Measurements from ENCODE around the gene PCNX3.
"Not testable (repeated sequence)": the region's sequence is repeated elsewhere in the genome, so short reads cannot be mapped to it uniquely, and the experiment has no call there.

PCNX3 gene

GRCh38 chr11:65639228-65639597 lies 23.6 kb downstream of the PCNX3 start:
- H3K4me1 ChIP-seq; in situ Hi-C loops (cut with MboI; ENCODE audit: low sequenced_read_pairs); H3K9me3 ChIP-seq; DNase-seq (ENCODE audit: low spot score in 2 of 2); H3K27me3 ChIP-seq (ENCODE audit: low read depth); H3K4me3 ChIP-seq: not testable (repeated sequence)
- peaks cover 32% of the 10 kb centered on the region for H3K36me3 ChIP-seq (replicated peaks)

GRCh38 chr11:65639623-65640482 lies 24.3 kb downstream of the PCNX3 start:
- H3K9me3 ChIP-seq, result no peaks in the 10 kb centered on the region
- H3K4me3 ChIP-seq, result no peak overlapping the region
- H3K36me3 ChIP-seq (replicated peaks), result peaks cover 25% of the 10 kb centered on the region
- in situ Hi-C loops (cut with MboI; ENCODE audit: low sequenced_read_pairs), result no loop called here
- no peak for DNase-seq (ENCODE audit: low spot score in 2 of 2)
- peaks cover 6% of the 10 kb centered on the region for H3K4me1 ChIP-seq
- no peaks in the 10 kb centered on the region for H3K27me3 ChIP-seq (ENCODE audit: low read depth)

GRCh38 chr11:65640483-65641296 lies 25.1 kb downstream of the PCNX3 start:
- DNase-seq (ENCODE audit: low spot score in 2 of 2), result no peak
- H3K4me1 ChIP-seq, result peaks cover 6% of the 10 kb centered on the region
- in situ Hi-C loops (cut with MboI; ENCODE audit: low sequenced_read_pairs), result no loop called here
- H3K27me3 ChIP-seq (ENCODE audit: low read depth), result no peaks in the 10 kb centered on the region
- peaks cover 17% of the 10 kb centered on the region for H3K36me3 ChIP-seq (replicated peaks)
- H3K4me3 ChIP-seq, result no peak overlapping the region
- H3K9me3 ChIP-seq, result no peaks in the 10 kb centered on the region

- peaks cover 9% of the 10 kb centered on the region for H3K36me3 ChIP-seq (replicated peaks)
- no peaks in the 10 kb centered on the region for H3K27me3 ChIP-seq (ENCODE audit: low read depth)
- no peak for DNase-seq (ENCODE audit: low spot score in 2 of 2)
- peaks cover 6% of the 10 kb centered on the region for H3K4me1 ChIP-seq
- H3K9me3 ChIP-seq, result no peaks in the 10 kb centered on the region
- no peak overlapping the region for H3K4me3 ChIP-seq
- in situ Hi-C loops (cut with MboI; ENCODE audit: low sequenced_read_pairs), result no loop called here
Observed at GRCh38 chr11:65641297-65642013, 25.9 kb downstream of the PCNX3 start.

- in situ Hi-C loops (cut with MboI; ENCODE audit: low sequenced_read_pairs), result no loop called here
- DNase-seq (ENCODE audit: low spot score in 2 of 2), result no peak
- H3K36me3 ChIP-seq (replicated peaks), result peaks cover 3% of the 10 kb centered on the region; the same call in 1 of the 2 replicates
- H3K4me3 ChIP-seq, result no peak overlapping the region
- peaks cover 6% of the 10 kb centered on the region for H3K4me1 ChIP-seq
- H3K27me3 ChIP-seq (ENCODE audit: low read depth), result no peaks in the 10 kb centered on the region
- no peaks in the 10 kb centered on the region for H3K9me3 ChIP-seq
Observed at GRCh38 chr11:65642014-65642671, 26.6 kb downstream of the PCNX3 start.

- H3K9me3 ChIP-seq, result no peaks in the 10 kb centered on the region
- no peak for DNase-seq (ENCODE audit: low spot score in 2 of 2)
- H3K36me3 ChIP-seq (replicated peaks), result no peaks in the 10 kb centered on the region
- H3K4me3 ChIP-seq, result no peak overlapping the region
- no peaks in the 10 kb centered on the region for H3K27me3 ChIP-seq (ENCODE audit: low read depth)
- no peaks in the 10 kb centered on the region for H3K4me1 ChIP-seq
- in situ Hi-C loops (cut with MboI; ENCODE audit: low sequenced_read_pairs), result no loop called here
Observed at GRCh38 chr11:65643971-65644370, 28.4 kb downstream of the PCNX3 start.

- no peak for DNase-seq (ENCODE audit: low spot score in 2 of 2)
- in situ Hi-C loops (cut with MboI; ENCODE audit: low sequenced_read_pairs), result no loop called here
- Histone ChIP-seq H3K27me3 (ENCODE audit: low read depth) (no peaks in the 10 kb centered on the region), H3K9me3 (no peaks in the 10 kb centered on the region), H3K4me1 (no peaks in the 10 kb centered on the region), H3K36me3 (replicated peaks) (no peaks in the 10 kb centered on the region), H3K4me3 (no peak overlapping the region)
Observed at GRCh38 chr11:65644837-65645236, 29.3 kb downstream of the PCNX3 start.

- Histone ChIP-seq H3K9me3 (no peaks in the 10 kb centered on the region), H3K36me3 (replicated peaks) (no peaks in the 10 kb centered on the region), H3K4me1 (no peaks in the 10 kb centered on the region), H3K27me3 (ENCODE audit: low read depth) (no peaks in the 10 kb centered on the region), H3K4me3 (no peak overlapping the region)
- in situ Hi-C loops (cut with MboI; ENCODE audit: low sequenced_read_pairs), result no loop called here
- DNase-seq (ENCODE audit: low spot score in 2 of 2), result no peak
Observed at GRCh38 chr11:65645710-65646109, 30.1 kb downstream of the PCNX3 start.

- no peak for DNase-seq (ENCODE audit: low spot score in 2 of 2)
- Histone ChIP-seq H3K27me3 (ENCODE audit: low read depth) (no peaks in the 10 kb centered on the region), H3K4me3 (no peak overlapping the region), H3K36me3 (replicated peaks) (no peaks in the 10 kb centered on the region), H3K4me1 (no peaks in the 10 kb centered on the region), H3K9me3 (no peaks in the 10 kb centered on the region)
- in situ Hi-C loops (cut with MboI; ENCODE audit: low sequenced_read_pairs), result no loop called here
Observed at GRCh38 chr11:65646288-65646957, 30.8 kb downstream of the PCNX3 start.

GRCh38 chr11:65646958-65647701 lies 31.6 kb downstream of the PCNX3 start:
- in situ Hi-C loops (cut with MboI; ENCODE audit: low sequenced_read_pairs), result no loop called here
- Histone ChIP-seq H3K27me3 (ENCODE audit: low read depth) (no peaks in the 10 kb centered on the region), H3K36me3 (replicated peaks) (no peaks in the 10 kb centered on the region), H3K4me1 (no peaks in the 10 kb centered on the region; the same call in 1 of the 2 replicates), H3K9me3 (no peaks in the 10 kb centered on the region), H3K4me3 (no peak overlapping the region)
- peak in 1 of 2 experiments; percentile 7 for DNase-seq (ENCODE audit: low spot score in 2 of 2)

GRCh38 chr11:65648997-65649493 lies 33.5 kb downstream of the PCNX3 start:
- DNase-seq (ENCODE audit: low spot score in 2 of 2), result peak in 1 of 2 experiments; percentile 12
- Histone ChIP-seq H3K9me3 (no peaks in the 10 kb centered on the region), H3K36me3 (replicated peaks) (peaks cover 5% of the 10 kb centered on the region), H3K4me3 (no peak overlapping the region), H3K27me3 (ENCODE audit: low read depth) (no peaks in the 10 kb centered on the region), H3K4me1 (peaks cover 6% of the 10 kb centered on the region)
- in situ Hi-C loops (cut with MboI; ENCODE audit: low sequenced_read_pairs), result no loop called here
